Measurements from ENCODE around the gene RTP3.

The RTP3 gene

GRCh38 chr3:46469680-46470357 lies 28.0 kb upstream of the RTP3 start:
- peak in 1 of 2 donors; percentile 40 for DNase-seq

- no peak for DNase-seq
Measured at GRCh38 chr3:46470831-46471230, 26.9 kb upstream of the RTP3 start.

- DNase-seq, result no peak
Measured at GRCh38 chr3:46471371-46471914, 26.3 kb upstream of the RTP3 start.

GRCh38 chr3:46472736-46473135 lies 25.0 kb upstream of the RTP3 start:
- no peak for DNase-seq

- no peak for DNase-seq
Measured at GRCh38 chr3:46477145-46477544, 20.6 kb upstream of the RTP3 start.

- DNase-seq, result no peak
Measured at GRCh38 chr3:46477756-46478155, 20.0 kb upstream of the RTP3 start.

- no peak for DNase-seq
Measured at GRCh38 chr3:46478341-46478740, 19.4 kb upstream of the RTP3 start.

GRCh38 chr3:46479021-46479420 lies 18.8 kb upstream of the RTP3 start:
- DNase-seq, result no peak

- no peak for DNase-seq
Measured at GRCh38 chr3:46479696-46480095, 18.1 kb upstream of the RTP3 start.

- no peak for DNase-seq
Measured at GRCh38 chr3:46480491-46481195, 17.1 kb upstream of the RTP3 start.

GRCh38 chr3:46481636-46482035 lies 16.1 kb upstream of the RTP3 start:
- DNase-seq, result no peak

- no peak for DNase-seq
Measured at GRCh38 chr3:46482632-46483350, 15.0 kb upstream of the RTP3 start.

GRCh38 chr3:46483825-46484224 lies 14.0 kb upstream of the RTP3 start:
- DNase-seq, result no peak

GRCh38 chr3:46484388-46484787 lies 13.4 kb upstream of the RTP3 start:
- DNase-seq, result no peak

GRCh38 chr3:46484911-46485778 lies 12.6 kb upstream of the RTP3 start:
- DNase-seq, result no peak

GRCh38 chr3:46485779-46486175 lies 12.0 kb upstream of the RTP3 start:
- DNase-seq, result no peak

- peak; percentile 74 to 93 for DNase-seq
Measured at GRCh38 chr3:46488735-46489361, 8.9 kb upstream of the RTP3 start.

GRCh38 chr3:46489381-46489780 lies 8.4 kb upstream of the RTP3 start:
- DNase-seq, result no peak

- no peak for DNase-seq
Measured at GRCh38 chr3:46489875-46490274, 7.9 kb upstream of the RTP3 start.

GRCh38 chr3:46490338-46491084 lies 7.3 kb upstream of the RTP3 start:
- no peak for DNase-seq

All from inflammatory macrophage treated with lipopolysaccharide for 1 hour (primary cell).